ENCODE data around the gene ACE2.
"Not testable (repeated sequence)": the region's sequence is repeated elsewhere in the genome, so short reads cannot be mapped to it uniquely, and the experiment has no call there.

The ACE2 gene

GRCh38 chrX:15600745-15601144 lies at the start of gene ACE2:
Gene ACE2 (minus strand): TSS chrX:15600960. CDS start chrX:15600911, 49 bp downstream.
- no peak for FAIRE-seq

GRCh38 chrX:15647510-15647909 lies 46.8 kb upstream of the ACE2 start:
- FAIRE-seq: not testable (repeated sequence)

GRCh38 chrX:15646543-15646942 lies 45.8 kb upstream of the ACE2 start:
- no peak for FAIRE-seq

- FAIRE-seq: no peak
Measured at GRCh38 chrX:15646031-15646430, 45.3 kb upstream of the ACE2 start.

- FAIRE-seq: no peak
Measured at GRCh38 chrX:15645266-15645665, 44.5 kb upstream of the ACE2 start.

- no peak for FAIRE-seq
Measured at GRCh38 chrX:15644560-15644872, 43.8 kb upstream of the ACE2 start.

GRCh38 chrX:15643786-15644559 lies 43.2 kb upstream of the ACE2 start:
- FAIRE-seq: no peak

GRCh38 chrX:15631637-15632036 lies 30.9 kb upstream of the ACE2 start:
- FAIRE-seq: no peak

- FAIRE-seq: no peak
Measured at GRCh38 chrX:15623054-15623453, 22.3 kb upstream of the ACE2 start.

GRCh38 chrX:15619053-15619755 lies 18.4 kb upstream of the ACE2 start:
- FAIRE-seq: no peak

GRCh38 chrX:15617111-15617510 lies 16.4 kb upstream of the ACE2 start:
- no peak for FAIRE-seq

GRCh38 chrX:15616531-15616930 lies 15.8 kb upstream of the ACE2 start:
- FAIRE-seq: no peak

- no peak for FAIRE-seq
Measured at GRCh38 chrX:15607067-15607466, 6.3 kb upstream of the ACE2 start.

- FAIRE-seq: no peak
Measured at GRCh38 chrX:15606136-15606535, 5.4 kb upstream of the ACE2 start.

- FAIRE-seq: no peak
Measured at GRCh38 chrX:15605226-15605625, 4.5 kb upstream of the ACE2 start.

- FAIRE-seq: no peak
Measured at GRCh38 chrX:15602761-15603160, 2.0 kb upstream of the ACE2 start.

- FAIRE-seq: no peak
Measured at GRCh38 chrX:15601932-15602331, 1.2 kb upstream of the ACE2 start.

- no peak for FAIRE-seq
Measured at GRCh38 chrX:15600049-15600448, 711 bp downstream of the ACE2 start.

GRCh38 chrX:15599461-15599860 lies 1.3 kb downstream of the ACE2 start:
- FAIRE-seq: no peak

- no peak for FAIRE-seq
Measured at GRCh38 chrX:15598026-15598425, 2.7 kb downstream of the ACE2 start.

GRCh38 chrX:15594371-15594770 lies 6.4 kb downstream of the ACE2 start:
- FAIRE-seq: no peak

GRCh38 chrX:15579778-15580747 lies 20.7 kb downstream of the ACE2 start:
- FAIRE-seq: no peak

GRCh38 chrX:15576019-15576418 lies 24.7 kb downstream of the ACE2 start:
- FAIRE-seq: no peak
